Ishikawa (cell line): ENCODE results near the gene NCAPH2.

Experiments used
- CEBPB ChIP-seq: IDR thresholded peaks from 2 replicates; pipeline ENCODE4 v1.6.1; 2012
- CREB1 ChIP-seq: IDR thresholded peaks from 2 replicates; pipeline ENCODE4 v1.6.1; 2012; ENCODE audit warnings: low read depth
- EGR1 ChIP-seq: IDR thresholded peaks from 2 replicates; pipeline ENCODE4 v1.6.1; 2012
- EP300 ChIP-seq: IDR thresholded peaks from 2 replicates; pipeline ENCODE4 v1.6.1; 2012; ENCODE audit warnings: borderline replicate concordance
- FOXM1 ChIP-seq: IDR thresholded peaks from 2 replicates; pipeline ENCODE4 v1.6.1; 2012; ENCODE audit warnings: low read depth, borderline replicate concordance
- MAX ChIP-seq: IDR thresholded peaks from 2 replicates; pipeline ENCODE4 v1.6.1; 2012
- NFIC ChIP-seq: IDR thresholded peaks from 2 replicates; pipeline ENCODE4 v1.6.1; 2012
- RAD21 ChIP-seq: IDR thresholded peaks from 2 replicates; pipeline ENCODE4 v1.6.1; 2012; ENCODE audit warnings: low read depth
- REST ChIP-seq: IDR thresholded peaks from 2 replicates; pipeline ENCODE4 v1.6.1; 2012; ENCODE audit warnings: low read depth, mild to moderate bottlenecking
- TAF1 ChIP-seq: IDR thresholded peaks from 2 replicates; pipeline ENCODE4 v1.6.1; 2012; ENCODE audit warnings: low read depth, mild to moderate bottlenecking
- TCF12 ChIP-seq: IDR thresholded peaks from 2 replicates; pipeline ENCODE4 v1.6.1; 2012; ENCODE audit warnings: low read depth
- TEAD4 ChIP-seq: IDR thresholded peaks from 2 replicates; pipeline ENCODE4 v1.6.1; 2012
- USF1 ChIP-seq: IDR thresholded peaks from 2 replicates; pipeline ENCODE4 v1.6.1; 2012
- YY1 ChIP-seq: IDR thresholded peaks from 2 replicates; pipeline ENCODE4 v1.6.1; 2012; ENCODE audit warnings: low read depth
- ZBTB7A ChIP-seq: IDR thresholded peaks from 2 replicates; pipeline ENCODE4 v1.6.1; 2012; ENCODE audit warnings: low read depth

The NCAPH2 gene

GRCh38 chr22:50490531-50491308 is 17.3 kb upstream of the NCAPH2 start:
- TF ChIP-seq FOXM1 = no peak

GRCh38 chr22:50497093-50497492 is 10.9 kb upstream of the NCAPH2 start:
- TF ChIP-seq USF1 (no peak), NFIC (no peak), TCF12 (no peak), RAD21 (no peak), YY1 (no peak), CEBPB (no peak), EGR1 (no peak), TAF1 (no peak), EP300 (no peak), MAX (no peak), FOXM1 (no peak), TEAD4 (no peak), CREB1 (no peak), ZBTB7A (no peak), REST (no peak)

DNA sequence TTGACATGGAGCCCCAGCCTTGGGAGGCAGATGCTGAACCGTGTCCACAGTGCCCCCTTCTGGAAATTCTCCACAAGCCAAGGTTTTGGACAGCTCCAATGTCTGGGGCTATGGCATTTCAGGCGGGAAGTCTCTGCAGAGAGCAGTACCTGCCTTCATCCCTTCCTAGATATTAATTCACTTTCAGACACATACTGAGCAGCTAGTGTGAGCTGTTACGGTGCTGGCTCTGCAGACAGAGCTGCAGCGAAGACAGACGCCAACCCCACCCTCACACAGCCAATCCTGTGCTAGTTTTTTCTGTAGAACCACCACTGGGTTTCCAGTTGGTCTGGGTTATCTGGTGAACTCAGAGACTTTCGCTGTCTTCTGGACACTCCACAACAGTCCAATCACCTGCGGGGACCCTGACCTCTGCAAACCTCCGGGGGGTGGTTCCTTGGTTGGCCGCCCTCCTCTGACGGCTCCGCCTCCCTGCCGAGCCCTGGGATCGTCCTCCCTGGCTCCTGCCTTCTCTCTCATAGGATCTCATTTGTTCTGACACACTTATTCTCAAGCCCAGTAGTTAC is 9.6 kb upstream of the NCAPH2 start:
- no peak for TF ChIP-seq ZBTB7A
- 0 out of 2 replicates have a peak, but pooled peaks have one; percentile 39 for TF ChIP-seq EP300
- TF ChIP-seq NFIC = peak; percentile 27; the same call in 1 of the 2 replicates
- TF ChIP-seq TCF12 = peak; percentile 41
- TF ChIP-seq TEAD4 = peak; percentile 71
- TF ChIP-seq REST = peak; percentile 75
- TF ChIP-seq CREB1 = no peak
- TF ChIP-seq FOXM1 = no peak
- no peak for TF ChIP-seq TAF1
- no peak for TF ChIP-seq CEBPB
- TF ChIP-seq YY1 = no peak
- no peak for TF ChIP-seq EGR1
- TF ChIP-seq USF1 = no peak
- peak; percentile 89 for TF ChIP-seq RAD21
- TF ChIP-seq MAX = peak; percentile 64

DNA sequence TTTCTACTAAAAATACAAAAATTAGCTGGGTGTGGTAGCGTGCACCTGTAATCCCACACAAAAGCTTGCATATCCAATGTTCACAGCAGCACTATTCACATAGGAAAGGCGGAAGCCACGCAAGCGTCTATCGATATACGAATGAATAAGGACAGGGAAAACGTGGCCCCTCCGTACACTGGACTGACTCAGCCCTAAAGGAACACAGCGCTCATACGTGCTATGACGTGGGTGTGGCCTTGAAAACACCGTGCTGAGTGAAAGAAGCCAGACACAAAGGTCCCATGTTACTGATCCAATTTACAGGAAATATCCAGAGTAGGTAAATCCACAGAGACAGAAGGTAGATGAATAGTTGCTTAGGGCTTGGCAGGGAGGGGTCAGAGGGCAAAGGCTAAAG is 7.6 kb upstream of the NCAPH2 start:
- TF ChIP-seq TCF12 (no peak), MAX (no peak), ZBTB7A (no peak), CEBPB (no peak), CREB1 (no peak), REST (no peak), EGR1 (no peak)
